Stomach (tissue), 9 donors: ENCODE results near the gene STX18. TPM values are rescaled to one million over a fixed set of nuclear protein-coding genes. Genes with fewer than 3 reads are reported as not detected.

ENCODE experiments used
- DNase-seq, 2 donors: peaks; one replicate each; pipeline versions ENCODE4 v3.0.0 to v3.0.0-alpha.2; 2013 to 2019
- H3K27ac ChIP-seq, 5 donors: fragments of 200-600 bp in 4 of 5; sonication (generic) in 4 of 5; one replicate each; pipeline ENCODE4 v1.5.1; 2013 to 2019; ENCODE audit warnings: mild to moderate bottlenecking in 1 of 5, moderate library complexity in 1 of 5
- H3K27me3 ChIP-seq, 3 donors: fragments of 200-600 bp; sonication (generic); one replicate each; pipeline ENCODE4 v1.5.1; 2017 to 2019; ENCODE audit warnings: mixed run types in 1 of 3
- H3K36me3 ChIP-seq, 4 donors: fragments of 200-600 bp; sonication (generic); 1 replicate in 3 of 4; 2 replicates in 1 of 4; pipeline ENCODE4 v1.5.1; 2016 to 2019
- H3K4me1 ChIP-seq, 4 donors: fragments of 200-600 bp; sonication (generic); one replicate each; pipeline ENCODE4 v1.5.1; 2016 to 2019
- H3K4me3 ChIP-seq, 4 donors: fragments of 200-600 bp; sonication (generic) in 3 of 4; one replicate each; pipeline ENCODE4 v1.5.1; 2016 to 2019; ENCODE audit warnings: mild to moderate bottlenecking in 1 of 4
- H3K9me3 ChIP-seq, 4 donors: fragments of 200-600 bp; sonication (generic); one replicate each; pipeline ENCODE4 v1.5.1; 2016 to 2019
- CTCF ChIP-seq, 7 experiments: fragments of 450-650 bp in 4 of 7; fragments of 200-600 bp in 3 of 7; sonication (generic) in 3 of 7; IDR thresholded peaks; one replicate each; pipeline ENCODE4 v1.5.1; 2016 to 2019; ENCODE audit warnings: antibody characterized with exemption in 7 of 7, control low read depth in 2 of 7, mild to moderate bottlenecking in 1 of 7
- EP300 ChIP-seq: sonication (generic); formaldehyde crosslinking; IDR thresholded peaks from one replicate; pipeline ENCODE4 v1.6.1; 2017; ENCODE audit warnings: antibody characterized with exemption
- POLR2A ChIP-seq, 4 donors: fragments of 450-650 bp; IDR thresholded peaks; one replicate each; pipeline ENCODE4 v1.6.1; 2016; ENCODE audit warnings: antibody characterized with exemption in 4 of 4, control low read depth in 2 of 4, mild to moderate bottlenecking in 1 of 4, moderate library complexity in 1 of 4
- POLR2AphosphoS5 ChIP-seq, 3 donors: sonication (generic); formaldehyde crosslinking; IDR thresholded peaks; one replicate each; pipeline ENCODE4 v1.6.1; 2016; ENCODE audit warnings: antibody characterized with exemption in 3 of 3
- WGBS, 5 donors: extraction: QIAGEN DNeasy Blood & Tissue Kit in 3 of 5; methylation state at CpG; one replicate each; pipeline versions ENCODE4 v1.1.5 to v1.1.7; 2013 to 2018; 5-methylcytosine and 5-hydroxymethylcytosine counted together
- intact Hi-C: fragments of 100-400 bp; cut with DNase I; formaldehyde crosslinking; loops from one replicate; pipeline ENCODE4 v1.15.1; 2023; ENCODE audit warnings: low total_unique reads
- polyA plus RNA-seq, 3 donors: library from polyadenylated mRNA; stranded (reverse); fragments of 200-250 nt; gene quantifications; one replicate each; pipeline ENCODE4 v1.2.3, GENCODE V29; 2013
- total RNA-seq, 5 donors: library from RNA; depleted of rRNA; stranded (reverse); fragments of >200 nt; gene quantifications; one replicate each; pipeline versions ENCODE4 v1.1.0 to v1.2.3, GENCODE V29; 2014 to 2016
- donor health status: healthy with polysubstance abuse.
- donor health status: Bipolar disorder and iron deficiency.
- donor health status: healthy.

STX18 gene
- total and polyA plus RNA-seq, 8 donors: 17.1 to 91.6 (median 26.3) TPM

DNA sequence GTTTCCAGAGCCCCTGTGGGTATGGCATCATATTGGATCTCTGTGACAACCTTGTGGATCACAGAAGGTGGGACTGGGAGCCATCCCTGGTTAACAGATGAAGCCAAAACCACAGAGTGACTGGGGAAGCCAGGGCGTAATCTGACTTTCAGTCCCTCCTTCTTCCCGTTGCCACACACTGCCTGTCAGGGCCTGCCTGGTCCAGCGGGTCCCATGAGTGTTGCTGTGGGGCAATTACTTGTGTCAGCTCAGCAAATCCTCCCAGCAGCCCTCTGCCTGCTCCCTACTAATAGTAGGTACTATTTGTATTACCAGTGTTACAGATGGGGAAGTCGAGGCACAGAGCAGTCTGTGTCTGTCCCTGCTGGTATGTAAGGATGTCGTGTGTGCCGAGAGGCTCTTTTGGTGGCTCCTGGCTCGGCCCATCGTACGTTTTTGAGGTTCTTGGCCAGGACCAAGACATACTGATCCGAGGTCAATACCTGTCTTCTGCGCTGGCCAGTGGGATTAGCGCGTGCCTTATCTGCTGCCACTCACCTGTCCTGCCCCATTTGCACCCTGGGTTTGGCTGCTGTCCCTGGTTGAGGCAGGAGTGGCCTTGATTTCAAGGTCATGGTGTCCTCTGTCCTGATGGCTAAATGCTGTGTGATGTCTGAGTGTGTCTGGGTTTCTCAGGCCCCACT is 149.2 kb downstream of the STX18 start:
- H3K36me3 ChIP-seq: no peaks in the 10 kb centered on the region

DNA sequence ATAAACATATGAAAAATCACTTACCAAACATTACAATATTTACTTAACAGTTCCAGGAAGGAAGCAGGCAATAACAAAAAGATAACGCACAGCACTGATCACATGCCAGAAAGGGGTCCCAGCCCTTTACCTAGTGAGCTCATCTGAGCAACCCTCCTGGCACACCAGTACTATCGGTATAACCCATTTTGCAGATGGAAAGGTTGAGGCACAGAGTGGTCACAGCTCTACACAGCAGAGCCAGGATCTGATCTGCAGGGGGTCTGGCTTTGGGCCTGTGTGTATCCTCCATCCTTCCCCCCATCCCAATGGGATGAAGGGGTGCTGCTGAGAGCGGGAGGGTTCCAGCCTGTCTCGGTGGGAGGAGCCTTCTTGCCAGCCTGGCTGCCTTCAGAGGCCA is 150.0 kb downstream of the STX18 start:
- intact Hi-C loops: no loop called here
- Histone ChIP-seq H3K4me3 (no peak overlapping the region), H3K9me3 (no peaks in the 10 kb centered on the region), H3K27ac (no peak overlapping the region), H3K4me1 (peaks cover 13 to 26% (median 17%) of the 10 kb centered on the region in 4 donors), H3K27me3 (peaks cover 5 to 98% (median 30%) of the 10 kb centered on the region in 3 donors), H3K36me3 (no peaks in the 10 kb centered on the region)
- DNase-seq: no peak
- 65 to 73% (median 67%) methylated on average over 4 of the region's 4 CpGs for WGBS, 5 donors
- TF ChIP-seq POLR2A (IDR thresholded peaks at IDR 0.05) (no peak), EP300 (no peak), CTCF (IDR thresholded peaks at IDR 0.05) (no peak), POLR2AphosphoS5 (IDR thresholded peaks at IDR 0.05) (no peak)

More for the DNA sequence above, 149.2 kb downstream of the STX18 start:
- Histone ChIP-seq H3K27me3 (peaks cover 0 to 98% (median 29%) of the 10 kb centered on the region in 3 donors), H3K4me3 (no peak overlapping the region), H3K4me1 (peaks cover 6 to 18% (median 9%) of the 10 kb centered on the region in 4 donors), H3K27ac (no peak overlapping the region), H3K9me3 (no peaks in the 10 kb centered on the region)
- no peak for DNase-seq
- 76 to 89% (median 86%) methylated on average over 12 to 13 of the region's 13 CpGs for WGBS, 5 donors
- TF ChIP-seq EP300: no peak
- TF ChIP-seq CTCF (IDR thresholded peaks at IDR 0.05): no peak
- TF ChIP-seq POLR2A (IDR thresholded peaks at IDR 0.05): no peak
- TF ChIP-seq POLR2AphosphoS5 (IDR thresholded peaks at IDR 0.05): no peak
- intact Hi-C loops: no loop called here

- H3K9me3 ChIP-seq: no peaks in the 10 kb centered on the region
- H3K4me1 ChIP-seq: peaks cover 20 to 32% (median 27%) of the 10 kb centered on the region in 4 donors
- no peak for DNase-seq
- no peaks in the 10 kb centered on the region for H3K36me3 ChIP-seq
- no peak for TF ChIP-seq EP300
- TF ChIP-seq POLR2AphosphoS5 (IDR thresholded peaks at IDR 0.05): no peak
- no peak for TF ChIP-seq CTCF (IDR thresholded peaks at IDR 0.05)
- no peak for TF ChIP-seq POLR2A (IDR thresholded peaks at IDR 0.05)
- WGBS, 5 donors: 67 to 87% (median 73%) methylated on average over 7 to 11 of the region's 11 CpGs
- no peak overlapping the region for H3K27ac ChIP-seq
- peaks cover 17 to 98% (median 41%) of the 10 kb centered on the region in 3 donors for H3K27me3 ChIP-seq
- intact Hi-C loops: no loop called here
- H3K4me3 ChIP-seq: no peak overlapping the region
Measured at GRCh38 chr4:4390515-4391240, 151.2 kb downstream of the STX18 start.

DNA sequence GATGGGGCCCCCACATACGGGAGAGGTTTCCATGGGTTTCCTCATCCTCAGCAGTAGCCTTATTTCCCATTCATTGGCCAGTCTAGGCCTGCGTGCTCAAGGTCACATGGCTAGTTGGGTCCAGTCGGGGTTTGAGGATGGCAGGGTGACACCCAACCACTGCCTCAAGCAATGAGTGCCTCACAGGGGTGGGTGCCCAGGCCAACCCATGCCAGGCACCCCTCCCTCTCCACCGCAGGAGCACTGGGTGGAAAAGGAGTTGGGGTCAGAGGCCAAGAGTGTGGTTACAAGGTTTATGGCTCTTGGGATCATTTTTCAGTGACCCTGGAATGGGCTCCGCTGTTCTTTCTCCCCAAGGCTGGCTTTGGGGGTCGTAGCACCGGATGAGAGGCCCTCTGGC is 151.8 kb downstream of the STX18 start:
- Histone ChIP-seq H3K4me3 (no peak overlapping the region), H3K9me3 (no peaks in the 10 kb centered on the region), H3K36me3 (no peaks in the 10 kb centered on the region), H3K27me3 (peaks cover 21 to 98% (median 46%) of the 10 kb centered on the region in 3 donors), H3K4me1 (peaks cover 20 to 34% (median 28%) of the 10 kb centered on the region in 4 donors), H3K27ac (no peak overlapping the region)
- no peak for TF ChIP-seq POLR2AphosphoS5 (IDR thresholded peaks at IDR 0.05)
- no peak for TF ChIP-seq EP300
- no peak for TF ChIP-seq POLR2A (IDR thresholded peaks at IDR 0.05)
- no peak for TF ChIP-seq CTCF (IDR thresholded peaks at IDR 0.05)
- no peak for DNase-seq
- 71 to 88% (median 72%) methylated on average over 7 of the region's 7 CpGs for WGBS, 5 donors
- intact Hi-C loops: no loop called here
